Measurements from ENCODE around the gene EOLA2. TPM values are rescaled to one million over a fixed set of nuclear protein-coding genes. Genes with fewer than 3 reads are reported as not detected.
"Not testable (repeated sequence)": the region's sequence is repeated elsewhere in the genome, so short reads cannot be mapped to it uniquely, and the experiment has no call there.

Gene EOLA2
- total RNA-seq, 4 donors from 2014 or later: 16.2 to 42.7 (median 24.0) TPM

DNA sequence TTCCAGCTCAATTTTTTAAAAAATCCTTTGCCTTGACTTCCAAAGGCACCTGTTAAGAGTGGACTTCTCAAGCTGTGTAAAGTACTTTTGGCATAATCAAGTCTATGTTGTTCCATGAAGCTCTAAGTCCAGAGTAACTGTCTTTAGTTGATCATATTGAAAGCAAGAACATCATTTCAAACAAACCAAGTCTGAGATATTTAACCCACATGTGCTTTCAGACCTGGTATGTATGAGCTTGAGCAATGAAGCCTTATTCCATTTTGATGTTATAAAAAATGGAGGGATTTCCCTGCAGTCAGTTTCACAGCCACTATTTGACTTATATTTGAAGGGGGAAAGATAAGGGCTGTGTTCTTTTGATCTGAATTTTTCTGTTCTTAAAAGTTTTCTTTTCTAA is 23.7 kb upstream of the EOLA2 start:
- DNase-seq (ENCODE audit: low spot score) (no peak), ATAC-seq (ENCODE audit: low FRiP score) (no peak)
- TF ChIP-seq, protein P1, sequence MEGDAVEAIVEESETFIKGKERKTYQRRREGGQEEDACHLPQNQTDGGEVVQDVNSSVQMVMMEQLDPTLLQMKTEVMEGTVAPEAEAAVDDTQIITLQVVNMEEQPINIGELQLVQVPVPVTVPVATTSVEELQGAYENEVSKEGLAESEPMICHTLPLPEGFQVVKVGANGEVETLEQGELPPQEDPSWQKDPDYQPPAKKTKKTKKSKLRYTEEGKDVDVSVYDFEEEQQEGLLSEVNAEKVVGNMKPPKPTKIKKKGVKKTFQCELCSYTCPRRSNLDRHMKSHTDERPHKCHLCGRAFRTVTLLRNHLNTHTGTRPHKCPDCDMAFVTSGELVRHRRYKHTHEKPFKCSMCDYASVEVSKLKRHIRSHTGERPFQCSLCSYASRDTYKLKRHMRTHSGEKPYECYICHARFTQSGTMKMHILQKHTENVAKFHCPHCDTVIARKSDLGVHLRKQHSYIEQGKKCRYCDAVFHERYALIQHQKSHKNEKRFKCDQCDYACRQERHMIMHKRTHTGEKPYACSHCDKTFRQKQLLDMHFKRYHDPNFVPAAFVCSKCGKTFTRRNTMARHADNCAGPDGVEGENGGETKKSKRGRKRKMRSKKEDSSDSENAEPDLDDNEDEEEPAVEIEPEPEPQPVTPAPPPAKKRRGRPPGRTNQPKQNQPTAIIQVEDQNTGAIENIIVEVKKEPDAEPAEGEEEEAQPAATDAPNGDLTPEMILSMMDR (IDR thresholded peaks at IDR 0.05): no peak

GRCh38 chrX:149961572-149961971 is 23.3 kb upstream of the EOLA2 start:
- TF ChIP-seq, protein P1 (IDR thresholded peaks at IDR 0.05): no peak
- no peak for DNase-seq (ENCODE audit: low spot score)
- no peak for ATAC-seq (ENCODE audit: low FRiP score)

DNA sequence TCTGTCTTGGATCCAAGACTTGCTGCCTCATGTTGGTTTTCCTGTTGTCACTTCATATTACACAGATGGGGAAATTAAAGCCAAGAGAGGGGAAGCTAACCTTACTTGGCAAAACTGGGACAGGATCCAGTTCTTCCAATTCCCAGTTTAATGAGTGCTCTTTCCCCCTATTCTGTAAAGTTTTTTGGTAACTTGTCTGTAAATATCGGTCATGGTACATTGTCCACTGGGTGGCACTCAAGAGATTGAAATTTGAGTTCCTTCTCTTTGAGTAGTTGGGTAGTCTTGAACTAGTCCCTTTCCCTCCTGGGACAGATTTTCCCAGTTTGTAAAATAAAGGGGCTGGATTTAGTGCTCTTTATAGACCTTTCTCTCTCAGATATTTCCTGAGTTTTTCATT is 12.4 kb upstream of the EOLA2 start:
- ATAC-seq (ENCODE audit: low FRiP score) (no peak), DNase-seq (ENCODE audit: low spot score) (no peak)
- TF ChIP-seq, protein P1 (IDR thresholded peaks at IDR 0.05): no peak

DNA sequence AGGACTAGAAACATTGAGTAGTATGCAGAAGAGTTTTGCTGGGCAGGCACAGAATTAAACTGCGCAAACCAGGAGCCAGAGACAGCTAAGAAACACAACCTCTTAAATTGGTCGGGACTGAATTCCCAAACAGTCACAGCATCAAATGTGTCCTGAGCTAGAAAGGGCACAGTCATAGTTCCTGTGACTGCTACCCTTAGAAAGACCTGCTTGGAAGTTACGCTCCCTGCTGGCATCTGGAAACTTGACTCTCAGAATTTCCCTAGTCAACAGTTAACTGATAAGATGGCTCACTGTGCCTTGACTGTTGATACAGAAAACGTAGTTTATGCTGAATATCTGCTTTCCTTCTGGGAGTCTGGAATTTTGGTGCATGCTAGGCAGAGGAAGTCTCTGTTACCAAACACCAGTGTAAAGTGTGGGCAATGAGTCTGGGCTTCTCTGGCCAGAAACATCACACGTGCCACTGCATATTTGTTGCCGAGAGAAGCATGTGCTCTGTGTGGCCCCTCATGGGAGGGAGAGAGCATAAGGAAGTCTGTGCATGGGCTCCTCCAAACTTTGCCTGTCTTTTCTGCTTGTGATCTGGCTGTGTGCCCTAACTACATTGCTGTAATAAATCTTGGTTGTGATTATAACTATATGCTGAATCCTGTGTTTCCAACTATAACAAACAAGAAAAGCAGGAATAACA is 11.6 kb upstream of the EOLA2 start:
- ATAC-seq (ENCODE audit: low FRiP score) (no peak), DNase-seq (ENCODE audit: low spot score) (no peak)
- TF ChIP-seq, protein P1 (IDR thresholded peaks at IDR 0.05): no peak

GRCh38 chrX:149948016-149948415 is 9.7 kb upstream of the EOLA2 start:
- ATAC-seq (ENCODE audit: low FRiP score): no peak
- no peak for DNase-seq (ENCODE audit: low spot score)
- TF ChIP-seq, protein P1 (IDR thresholded peaks at IDR 0.05): no peak

DNA sequence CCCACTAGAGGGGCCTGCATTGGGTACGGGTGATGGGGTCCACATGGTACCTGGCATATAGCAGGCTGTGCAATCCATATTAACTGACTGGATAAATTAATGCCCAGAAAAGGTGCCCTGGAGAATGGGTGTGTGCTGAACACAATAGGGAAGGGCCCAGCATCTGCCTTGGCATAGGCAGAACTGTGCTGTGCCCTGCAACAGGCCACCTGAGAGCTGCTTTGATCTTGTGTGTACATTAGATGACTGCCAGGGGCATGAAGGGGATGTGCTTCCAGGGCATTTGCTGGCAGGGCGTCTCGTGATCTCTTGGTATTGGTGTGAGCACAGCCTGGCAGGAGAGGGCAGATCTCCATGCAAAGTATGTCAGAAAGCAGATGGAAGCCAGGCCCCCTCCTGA is 8.6 kb upstream of the EOLA2 start:
- not testable (repeated sequence) for ATAC-seq (ENCODE audit: low FRiP score); DNase-seq (ENCODE audit: low spot score)

DNA sequence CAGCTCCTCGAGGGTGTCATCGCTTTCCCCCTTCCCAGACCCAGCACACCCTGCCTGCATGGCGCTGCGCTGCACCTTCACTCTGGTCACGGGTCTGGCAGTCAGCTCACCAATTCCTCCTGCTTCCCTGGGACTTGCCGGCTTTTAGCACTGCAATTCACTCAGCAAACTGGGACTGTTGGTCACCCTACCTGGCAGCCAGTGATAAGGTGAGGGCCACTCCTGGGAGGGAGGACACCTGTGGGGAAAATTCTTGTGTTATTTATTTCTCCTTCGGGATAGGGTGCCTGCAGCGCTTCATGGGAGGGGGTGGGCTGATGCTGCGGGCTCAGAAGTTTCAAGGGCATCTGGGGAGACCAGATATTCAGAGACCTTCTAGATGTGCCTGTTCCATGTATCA is 7.5 kb upstream of the EOLA2 start:
- ATAC-seq (ENCODE audit: low FRiP score); DNase-seq (ENCODE audit: low spot score): not testable (repeated sequence)

GRCh38 chrX:149945087-149945670 is 6.9 kb upstream of the EOLA2 start:
- ATAC-seq (ENCODE audit: low FRiP score); DNase-seq (ENCODE audit: low spot score): not testable (repeated sequence)

DNA sequence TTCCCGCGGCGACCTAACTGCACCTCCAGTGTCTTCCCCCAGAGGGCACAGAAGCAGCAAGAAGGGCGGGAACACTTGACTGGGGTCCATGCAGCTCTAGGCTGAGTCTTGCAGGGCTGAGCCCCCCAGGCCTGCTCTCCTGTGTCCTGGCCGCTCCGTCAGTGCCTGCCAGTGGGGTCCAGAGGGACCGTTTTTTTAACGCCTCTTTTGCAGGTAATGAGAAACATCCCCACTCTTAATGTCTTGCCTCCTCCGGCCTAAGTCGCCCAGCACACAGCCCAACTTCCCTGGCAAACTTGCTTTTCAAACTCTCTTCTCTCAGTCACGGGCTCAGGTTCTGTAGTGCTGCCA is 2.4 kb upstream of the EOLA2 start:
- ATAC-seq (ENCODE audit: low FRiP score); DNase-seq (ENCODE audit: low spot score): not testable (repeated sequence)
